GM10248 (cell line): Measurements from ENCODE around the gene HFE.

ENCODE experiments used
- CTCF ChIA-PET: fragments of 300-600 bp; sonication (Branson Sonifier 250); formaldehyde crosslinking; extraction: SDS; loops from one replicate; lab custom pipeline; 2021; ENCODE audit warnings: antibody characterized with exemption; lab: Yijun Ruan, JAX
- POLR2A ChIA-PET: fragments of 350-650 bp; sonication (Branson Sonifier 250); formaldehyde crosslinking; extraction: SDS; loops from one replicate; lab custom pipeline; 2020; ENCODE audit warnings: antibody characterized with exemption; lab: Yijun Ruan, JAX
- DNase-seq: peaks from one replicate; pipeline ENCODE4 v3.0.0; 2012; ENCODE audit errors: extremely low spot score
- TF ChIP-seq, protein P1 (sequence below): IDR thresholded peaks from 2 replicates; pipeline ENCODE4 v1.5.1; 2012; ENCODE audit warnings: mild to moderate bottlenecking, low read depth; ENCODE audit errors: extremely low read depth, missing control alignments, control extremely low read depth

Gene HFE

DNA sequence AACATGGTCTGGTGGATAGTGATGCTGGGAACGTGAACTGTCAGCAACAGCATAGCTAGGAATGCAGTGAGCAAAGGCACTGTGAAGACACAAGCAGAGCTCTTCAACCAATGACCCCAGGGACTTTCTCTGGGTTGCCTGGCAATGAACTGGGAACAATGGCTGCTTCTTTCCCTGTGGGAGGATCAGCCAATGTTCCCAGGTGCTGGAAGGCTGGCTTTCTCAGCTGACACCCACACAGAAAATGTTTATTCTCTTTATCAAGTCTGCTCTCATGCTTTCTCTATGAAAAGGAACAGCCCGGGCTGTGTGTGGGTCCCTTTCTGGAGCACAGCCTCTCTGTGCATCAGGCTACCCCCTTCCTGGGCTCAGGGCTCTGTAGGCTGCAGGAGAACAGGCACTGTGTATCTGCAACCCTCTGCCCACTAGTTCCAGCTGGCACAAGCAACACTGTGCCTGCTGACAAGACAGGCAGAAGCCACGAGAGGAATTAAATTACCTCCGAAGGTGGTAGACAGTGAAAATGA is 54.2 kb downstream of the HFE start:
- DNase-seq, result no peak
- TF ChIP-seq, protein P1, sequence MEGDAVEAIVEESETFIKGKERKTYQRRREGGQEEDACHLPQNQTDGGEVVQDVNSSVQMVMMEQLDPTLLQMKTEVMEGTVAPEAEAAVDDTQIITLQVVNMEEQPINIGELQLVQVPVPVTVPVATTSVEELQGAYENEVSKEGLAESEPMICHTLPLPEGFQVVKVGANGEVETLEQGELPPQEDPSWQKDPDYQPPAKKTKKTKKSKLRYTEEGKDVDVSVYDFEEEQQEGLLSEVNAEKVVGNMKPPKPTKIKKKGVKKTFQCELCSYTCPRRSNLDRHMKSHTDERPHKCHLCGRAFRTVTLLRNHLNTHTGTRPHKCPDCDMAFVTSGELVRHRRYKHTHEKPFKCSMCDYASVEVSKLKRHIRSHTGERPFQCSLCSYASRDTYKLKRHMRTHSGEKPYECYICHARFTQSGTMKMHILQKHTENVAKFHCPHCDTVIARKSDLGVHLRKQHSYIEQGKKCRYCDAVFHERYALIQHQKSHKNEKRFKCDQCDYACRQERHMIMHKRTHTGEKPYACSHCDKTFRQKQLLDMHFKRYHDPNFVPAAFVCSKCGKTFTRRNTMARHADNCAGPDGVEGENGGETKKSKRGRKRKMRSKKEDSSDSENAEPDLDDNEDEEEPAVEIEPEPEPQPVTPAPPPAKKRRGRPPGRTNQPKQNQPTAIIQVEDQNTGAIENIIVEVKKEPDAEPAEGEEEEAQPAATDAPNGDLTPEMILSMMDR, result no peak
- CTCF ChIA-PET, result interaction anchor here (1.0 to 1.3 kb wide), 2 partner anchors 10 kb away, joined by 4 to 5 read pairs; no protein-coding TSS in a partner anchor
- POLR2A ChIA-PET, result interaction anchor here (1.7 to 2.1 kb wide), 3 partner anchors 15 to 18 kb away, joined by 5 to 15 read pairs (median 8); a partner anchor contains a TSS

DNA sequence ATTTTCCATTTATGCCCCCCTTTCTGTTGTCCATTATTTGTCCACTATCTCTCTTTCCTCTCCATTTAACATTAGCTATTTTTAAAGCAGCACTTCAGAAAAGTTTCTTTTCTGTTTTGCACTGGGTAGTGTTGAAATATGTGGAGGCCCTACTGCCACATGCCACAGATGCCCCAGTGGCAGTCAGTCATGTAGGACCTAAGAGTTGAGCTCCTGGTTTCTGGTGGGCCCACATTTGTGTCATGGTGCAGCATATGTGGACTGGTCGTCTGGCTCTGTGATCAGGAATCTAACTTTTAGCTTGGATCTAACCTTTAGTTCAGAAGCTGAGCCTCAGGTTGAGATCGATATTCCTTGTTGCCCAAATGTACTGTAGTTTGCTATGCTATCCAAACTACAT is 54.8 kb downstream of the HFE start:
- DNase-seq, result no peak
- CTCF ChIA-PET, result interaction anchor here (0.6 to 1.3 kb wide), 4 partner anchors 8 to 11 kb away, joined by 3 to 5 read pairs (median 4); no protein-coding TSS in a partner anchor
- TF ChIP-seq, protein P1, result no peak
- POLR2A ChIA-PET, result interaction anchor here (1.7 to 2.1 kb wide), 3 partner anchors 14 to 18 kb away, joined by 5 to 15 read pairs (median 8); a partner anchor contains a TSS
